GM19035 (cell line): ENCODE measurements around the gene SELENOV.

Experiments used
- ATAC-seq: cut with Tn5 transposase; IDR thresholded peaks from one replicate; pipeline ENCODE4 v1.9.1; 2021; ENCODE audit not compliant: unreplicated experiment

The SELENOV gene

DNA sequence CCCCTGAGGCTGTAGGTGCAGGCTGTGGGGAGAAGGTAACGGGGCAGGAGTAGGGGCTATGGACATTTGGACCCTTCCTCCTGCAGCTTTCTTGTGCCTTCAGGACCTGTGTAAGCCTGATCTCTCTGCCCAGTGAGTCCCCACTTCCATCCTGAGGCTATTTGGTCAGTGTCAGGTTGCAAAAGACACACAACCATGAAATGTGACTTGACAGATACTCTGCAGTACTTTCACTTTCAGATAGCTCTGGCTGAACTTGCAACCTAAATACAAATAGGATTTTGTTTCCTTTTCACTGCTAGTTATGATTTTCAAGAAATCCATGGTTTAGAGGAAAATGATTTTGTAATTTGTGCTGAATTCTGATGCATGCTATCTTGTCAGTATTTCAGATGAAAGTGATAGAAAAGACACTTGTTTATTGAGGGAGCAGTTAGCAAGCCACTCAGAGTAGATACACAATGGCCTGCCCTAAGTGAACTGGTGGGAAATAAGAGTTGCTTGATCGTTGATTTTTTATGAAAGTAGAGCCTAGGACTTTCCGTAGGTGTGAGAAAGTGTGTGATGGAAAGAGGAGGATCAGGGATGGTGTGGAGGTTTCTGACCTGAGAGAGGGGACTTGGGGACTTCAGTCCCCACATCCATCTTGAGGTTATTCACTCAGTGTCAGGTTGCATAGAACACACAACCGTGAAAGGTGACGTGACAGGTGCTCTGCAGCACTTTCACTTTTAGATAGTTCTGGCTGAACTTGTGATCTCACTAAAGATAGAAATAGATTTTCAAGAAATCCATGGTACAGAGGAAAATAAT lies 43.1 kb downstream of the SELENOV start:
- ATAC-seq: no peak

- no peak for ATAC-seq
These were observed 43.7 kb downstream of the SELENOV start for GRCh38 chr19:39558624-39559117.

GRCh38 chr19:39563408-39563807 lies 48.5 kb downstream of the SELENOV start:
- ATAC-seq: no peak

- ATAC-seq: no peak
These were observed 51.1 kb downstream of the SELENOV start for GRCh38 chr19:39566064-39566463.

DNA sequence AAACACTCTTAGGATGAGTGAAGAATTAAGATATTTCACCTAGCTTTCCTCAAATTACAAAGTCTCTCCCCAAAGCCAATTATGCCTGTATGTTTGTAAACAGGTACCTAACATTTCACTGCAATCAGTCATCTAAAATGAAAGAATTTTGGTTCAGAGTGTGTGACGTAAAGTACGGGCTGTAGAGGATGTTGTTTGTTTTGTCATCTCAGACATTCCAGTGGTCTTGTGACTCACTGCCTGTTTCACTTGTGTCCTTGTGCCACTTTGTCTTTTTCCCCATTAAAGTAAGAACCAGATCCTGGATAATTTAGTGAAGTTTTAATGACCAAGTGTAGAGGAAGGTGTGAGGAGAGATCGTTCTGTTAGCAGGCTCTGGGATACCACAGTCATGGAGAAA lies 53.7 kb downstream of the SELENOV start:
- no peak for ATAC-seq
